GM21360 (cell line): ENCODE results near the gene CEP112.
"Not testable (repeated sequence)": the region's sequence is repeated elsewhere in the genome, so short reads cannot be mapped to it uniquely, and the experiment has no call there.

ENCODE experiments used
- ATAC-seq: cut with Tn5 transposase; IDR thresholded peaks from one replicate; pipeline ENCODE4 v1.9.1; 2021; ENCODE audit warnings: mild to moderate bottlenecking, moderate library complexity; ENCODE audit not compliant: unreplicated experiment

The CEP112 gene

DNA sequence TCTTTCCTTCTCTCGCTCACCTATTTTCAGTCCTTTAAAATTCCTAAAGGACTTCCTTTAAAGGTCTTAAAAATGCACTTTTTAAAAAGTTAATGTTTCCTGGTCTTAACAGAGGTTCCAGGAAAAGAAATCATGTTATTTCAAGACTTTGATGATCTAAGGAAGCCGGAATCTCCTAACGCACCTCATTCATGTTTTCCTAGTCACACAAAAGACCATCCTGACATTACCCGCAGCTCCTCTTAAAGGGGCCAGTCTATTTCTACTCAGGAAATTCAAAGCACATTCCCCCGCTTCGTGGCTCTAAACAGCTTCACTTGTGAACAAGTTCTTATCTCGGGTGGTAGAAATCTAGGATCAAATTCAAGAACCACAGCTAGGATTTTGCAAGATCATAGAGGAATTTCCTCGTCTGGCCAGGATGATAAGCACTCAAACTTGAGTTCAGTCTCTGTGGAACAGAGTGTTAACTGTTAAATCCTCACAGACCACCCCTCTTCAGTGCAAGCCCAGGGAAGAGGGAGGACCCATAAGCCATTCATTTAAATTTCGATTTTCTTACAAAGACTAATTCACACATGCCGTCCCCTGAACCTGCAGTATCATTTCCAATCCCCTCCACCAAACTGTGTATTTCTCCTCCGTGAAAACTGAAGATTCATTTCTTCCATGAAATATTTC, 493.4 kb downstream of the CEP112 start:
- ATAC-seq, result no peak

DNA sequence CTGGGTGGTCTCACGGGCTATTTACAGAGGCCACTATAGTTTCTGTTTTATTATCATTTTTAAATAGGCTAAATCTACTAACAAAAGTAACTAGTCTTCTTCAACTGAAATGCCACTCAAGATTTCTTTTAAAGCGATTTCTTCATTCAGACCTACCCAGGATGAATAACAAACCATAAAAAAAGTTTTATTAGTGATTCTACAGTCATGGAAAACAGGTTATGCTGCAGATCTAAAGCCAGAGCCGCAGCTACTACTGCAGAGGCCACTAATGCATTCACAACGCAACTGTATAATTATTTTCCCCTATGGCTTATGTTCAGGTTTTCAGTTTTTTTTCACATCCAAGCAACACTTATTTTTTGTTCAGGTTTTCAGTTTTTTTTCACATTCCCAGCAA, 494.3 kb downstream of the CEP112 start:
- ATAC-seq, result no peak

DNA sequence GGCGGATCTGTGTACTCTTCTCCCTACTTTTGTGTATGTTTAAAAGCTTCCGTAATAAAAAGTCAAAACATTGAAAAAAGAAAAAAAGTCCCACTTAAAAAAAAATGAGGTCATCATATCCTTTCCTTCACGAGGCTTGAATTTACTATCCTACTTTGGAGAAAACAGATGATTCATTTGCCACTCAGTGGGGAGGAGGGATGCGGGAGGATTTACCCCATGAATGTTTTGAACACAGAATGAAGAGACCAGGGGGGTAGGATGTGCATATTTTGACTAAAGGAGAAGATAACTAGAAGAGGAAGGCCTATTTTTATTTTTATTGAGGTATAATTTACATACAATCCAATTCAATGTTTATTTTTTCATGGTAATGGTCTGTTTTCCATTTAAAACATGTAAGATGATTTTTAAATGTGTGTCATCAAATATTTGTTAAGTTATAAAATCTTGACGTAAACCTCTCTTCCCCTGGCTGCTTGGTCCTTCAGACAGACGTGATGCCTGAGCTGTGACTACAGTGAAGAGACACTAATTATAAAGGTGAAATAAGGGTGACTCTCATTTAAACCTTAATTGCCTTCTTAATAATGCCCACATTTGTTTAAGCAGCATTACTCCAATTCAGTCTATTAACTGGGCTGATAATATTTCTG, 495.1 kb downstream of the CEP112 start:
- no peak for ATAC-seq

DNA sequence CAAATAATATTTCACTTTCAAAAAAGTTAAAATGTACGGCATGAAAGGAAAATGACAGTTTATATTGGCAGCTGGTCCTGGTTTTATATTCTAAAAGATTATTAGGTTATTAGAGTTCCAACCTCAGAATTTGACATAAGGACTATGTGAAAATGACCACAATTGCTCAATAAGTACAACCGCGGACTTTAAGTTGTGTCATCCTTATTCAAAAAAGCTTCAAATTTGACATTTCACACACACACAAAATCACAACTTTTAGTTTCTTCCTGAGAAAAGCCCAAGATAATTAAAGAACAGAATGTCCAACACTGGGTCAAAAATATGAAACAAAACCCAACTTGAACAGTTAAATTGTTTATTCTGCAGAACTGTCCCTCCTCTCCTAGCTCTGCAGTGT, 497.3 kb downstream of the CEP112 start:
- ATAC-seq, result no peak

DNA sequence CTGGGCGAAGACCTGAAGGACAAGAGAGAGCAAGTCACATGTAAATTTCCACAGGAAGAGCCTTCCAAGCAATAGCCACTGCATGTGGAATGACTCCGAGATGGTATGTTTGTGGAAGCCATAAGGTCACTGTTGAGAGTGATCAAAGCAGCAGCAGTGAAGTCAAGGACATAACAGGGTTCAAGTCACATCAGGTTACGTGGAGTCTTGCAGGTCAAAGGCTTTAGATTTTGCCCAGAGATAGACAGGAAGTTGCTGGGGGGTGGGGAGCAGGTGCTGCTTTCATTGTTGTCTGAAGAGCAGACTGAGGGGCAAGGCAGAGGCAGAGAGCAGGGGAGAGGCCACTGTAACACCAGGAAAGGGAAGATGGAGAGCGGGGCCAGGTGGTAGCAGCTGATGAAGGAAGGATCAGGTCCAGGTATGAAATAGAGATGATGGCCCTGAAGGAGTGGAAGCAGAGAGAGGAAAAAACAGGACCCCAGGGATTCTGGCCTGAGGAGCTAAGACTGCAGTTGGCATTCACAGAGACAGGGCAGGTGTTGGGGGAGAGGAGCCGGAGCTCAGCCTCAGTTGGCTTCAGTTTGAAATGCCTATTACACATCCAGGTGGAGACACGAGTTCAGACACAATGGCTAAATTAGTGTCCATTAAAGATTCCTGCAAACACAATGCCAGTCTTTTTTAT, 501.2 kb downstream of the CEP112 start:
- ATAC-seq, result no peak

DNA sequence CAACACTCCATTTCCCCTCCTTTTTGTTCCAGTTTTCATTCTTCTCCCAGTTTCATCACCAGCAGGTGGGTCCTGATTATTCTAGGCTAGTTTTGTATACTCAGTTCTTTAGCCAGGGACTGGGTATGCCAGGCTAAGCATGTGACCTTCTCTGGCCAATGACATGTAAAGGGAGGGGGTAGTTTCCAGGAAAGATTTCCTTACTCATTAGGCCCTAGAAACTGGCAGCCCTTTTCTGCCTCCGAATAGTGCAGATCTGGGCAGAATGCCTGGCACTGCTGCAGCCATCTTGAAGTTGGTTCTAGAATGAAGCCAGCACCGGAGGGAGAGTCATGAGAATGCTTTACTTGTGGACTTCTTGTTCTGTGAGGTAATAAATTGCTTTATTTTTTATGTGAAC, 503.6 kb downstream of the CEP112 start:
- ATAC-seq, result no peak

DNA sequence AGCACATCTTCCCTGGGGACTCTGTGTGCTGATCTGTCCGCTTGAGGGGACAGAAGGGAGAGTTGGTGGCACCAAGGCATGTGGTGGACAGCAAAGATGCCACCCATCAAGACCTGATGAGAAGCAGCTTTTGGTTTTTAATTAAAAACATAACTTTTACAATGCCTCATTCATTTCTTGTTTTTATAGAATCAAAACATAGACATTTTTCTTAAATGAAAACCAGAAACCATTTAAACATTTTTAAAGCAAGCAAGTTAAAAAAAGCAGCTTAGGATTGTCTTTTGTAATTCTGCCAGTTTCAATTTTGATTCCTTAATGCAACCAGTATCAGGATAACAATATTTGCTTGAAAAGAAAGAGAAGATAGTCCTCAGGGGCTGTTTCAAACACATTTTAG, 506.8 kb downstream of the CEP112 start:
- no peak for ATAC-seq

DNA sequence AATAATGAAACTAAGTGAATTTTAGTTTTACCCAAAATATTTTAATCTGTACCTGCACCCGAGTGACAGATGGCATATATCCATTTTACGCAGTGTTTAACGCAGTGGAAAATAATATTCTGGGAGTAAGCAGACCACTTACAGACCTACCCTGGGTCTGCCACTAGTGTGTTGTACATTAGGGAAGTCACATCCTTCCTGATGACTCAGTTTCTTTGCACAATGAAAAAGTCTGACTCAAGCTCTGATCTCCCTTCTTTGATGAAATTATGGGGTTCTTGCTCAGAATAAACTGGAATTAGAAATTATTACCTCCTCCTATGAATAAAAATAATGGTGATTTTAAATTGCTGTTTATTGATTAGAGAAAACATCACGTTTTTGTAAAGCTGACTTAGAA, 507.3 kb downstream of the CEP112 start:
- no peak for ATAC-seq

DNA sequence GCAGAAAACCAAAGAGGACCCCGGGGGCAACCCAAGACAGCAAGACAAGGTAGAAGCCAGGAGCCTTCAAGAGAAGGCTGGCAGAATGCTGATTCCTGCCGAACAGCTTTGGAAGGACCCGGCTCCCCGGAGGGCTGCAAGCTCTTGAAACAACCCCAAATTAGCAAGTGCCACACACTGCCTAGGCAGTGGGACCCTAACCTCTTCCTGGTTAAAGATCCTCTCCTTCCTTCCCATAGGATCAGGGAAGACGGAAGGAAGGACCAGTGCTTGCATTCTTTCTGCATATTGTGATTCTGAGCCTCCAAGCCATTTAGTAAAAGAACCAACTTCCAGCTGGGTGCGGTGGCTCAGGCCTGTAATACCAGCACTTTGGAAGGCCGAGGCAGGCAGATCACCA, 508.5 kb downstream of the CEP112 start:
- ATAC-seq, result no peak

DNA sequence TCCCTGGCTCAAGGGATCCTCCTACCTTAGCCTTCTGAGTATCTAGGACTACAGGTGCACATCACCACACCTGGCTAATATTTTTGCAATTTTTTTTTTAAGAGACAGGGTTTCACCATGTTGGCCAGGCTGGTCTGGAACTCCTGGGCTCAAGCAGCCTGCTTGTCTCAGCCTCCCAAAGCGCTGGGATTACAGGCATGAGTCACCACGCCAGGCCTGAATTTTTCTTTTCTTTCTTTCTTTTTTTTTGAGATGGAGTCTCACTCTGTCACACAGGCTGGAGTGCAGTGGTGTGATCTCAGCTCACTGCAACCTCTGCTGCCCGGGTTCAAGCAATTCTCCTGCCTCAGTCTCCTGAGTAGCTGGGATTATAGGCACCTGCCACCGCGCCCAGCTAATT, 510.2 kb downstream of the CEP112 start:
- not testable (repeated sequence) for ATAC-seq

DNA sequence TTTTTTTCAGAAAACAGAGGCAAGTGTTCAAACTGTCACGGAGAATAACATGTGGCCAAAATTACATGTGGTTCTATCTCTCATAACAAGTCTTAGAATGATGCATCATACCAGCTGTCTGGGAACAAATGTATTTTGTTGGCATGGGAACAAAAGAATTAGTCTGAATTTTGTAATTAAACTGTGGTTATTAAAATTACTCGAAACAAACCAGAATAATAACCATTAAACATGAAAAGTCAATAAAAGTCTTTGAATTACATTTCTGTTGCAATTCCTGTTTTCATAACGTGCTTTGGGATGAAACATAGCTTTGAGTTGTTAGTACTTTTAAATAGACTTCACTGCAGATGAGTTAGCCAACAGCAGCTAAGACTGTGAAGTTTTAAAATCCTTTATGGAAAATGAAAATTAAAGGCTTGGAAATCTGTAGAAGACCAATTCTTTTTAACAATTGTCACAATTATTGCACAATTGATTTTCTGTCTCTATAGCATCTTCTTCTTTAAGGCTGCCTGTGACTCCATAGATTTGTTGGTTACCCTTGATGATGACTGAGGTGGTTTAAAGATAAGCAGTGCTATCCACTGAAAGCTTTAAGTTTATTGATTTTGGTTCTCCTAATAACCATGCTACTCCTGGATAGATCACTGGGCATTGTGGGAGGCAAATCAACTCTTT, 512.6 kb downstream of the CEP112 start:
- no peak for ATAC-seq

DNA sequence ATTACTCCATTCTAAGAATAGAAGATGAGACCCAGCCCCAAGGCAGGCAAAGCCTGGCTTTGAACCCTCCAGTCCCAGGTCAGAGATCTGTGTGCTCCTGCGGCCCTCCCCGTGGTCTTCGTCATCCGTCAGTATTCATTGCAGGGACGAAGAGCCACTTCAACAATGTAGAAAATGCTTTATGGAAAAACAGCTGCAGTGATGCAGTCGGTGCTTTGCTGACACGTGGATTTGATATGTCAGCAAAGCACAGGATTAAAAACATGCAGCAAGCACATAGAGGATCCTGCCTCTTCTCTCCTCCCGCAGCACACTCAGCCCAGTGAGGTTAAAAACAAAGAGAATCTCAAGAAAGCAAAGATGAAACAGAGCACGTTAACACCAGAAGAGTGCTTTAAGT, 513.4 kb downstream of the CEP112 start:
- ATAC-seq, result no peak

DNA sequence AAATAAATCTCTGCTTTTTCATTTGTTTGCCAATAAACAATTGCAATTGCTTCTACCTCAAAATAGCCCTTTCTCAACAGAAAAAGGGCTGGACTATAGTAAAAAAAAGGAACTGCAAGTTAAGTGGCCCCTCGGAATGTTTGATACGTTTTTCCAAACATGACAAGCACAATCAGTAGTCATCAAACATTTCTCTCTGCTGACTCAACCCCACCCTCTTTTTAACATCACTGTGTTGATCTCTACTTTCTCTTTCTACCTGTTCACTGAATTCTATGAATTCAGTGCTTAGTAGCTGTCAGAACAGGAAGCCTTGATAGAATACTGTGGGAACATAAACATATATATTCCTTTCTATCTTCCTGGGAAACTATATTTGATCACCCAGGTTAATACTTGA, 514.0 kb downstream of the CEP112 start:
- ATAC-seq, result no peak

DNA sequence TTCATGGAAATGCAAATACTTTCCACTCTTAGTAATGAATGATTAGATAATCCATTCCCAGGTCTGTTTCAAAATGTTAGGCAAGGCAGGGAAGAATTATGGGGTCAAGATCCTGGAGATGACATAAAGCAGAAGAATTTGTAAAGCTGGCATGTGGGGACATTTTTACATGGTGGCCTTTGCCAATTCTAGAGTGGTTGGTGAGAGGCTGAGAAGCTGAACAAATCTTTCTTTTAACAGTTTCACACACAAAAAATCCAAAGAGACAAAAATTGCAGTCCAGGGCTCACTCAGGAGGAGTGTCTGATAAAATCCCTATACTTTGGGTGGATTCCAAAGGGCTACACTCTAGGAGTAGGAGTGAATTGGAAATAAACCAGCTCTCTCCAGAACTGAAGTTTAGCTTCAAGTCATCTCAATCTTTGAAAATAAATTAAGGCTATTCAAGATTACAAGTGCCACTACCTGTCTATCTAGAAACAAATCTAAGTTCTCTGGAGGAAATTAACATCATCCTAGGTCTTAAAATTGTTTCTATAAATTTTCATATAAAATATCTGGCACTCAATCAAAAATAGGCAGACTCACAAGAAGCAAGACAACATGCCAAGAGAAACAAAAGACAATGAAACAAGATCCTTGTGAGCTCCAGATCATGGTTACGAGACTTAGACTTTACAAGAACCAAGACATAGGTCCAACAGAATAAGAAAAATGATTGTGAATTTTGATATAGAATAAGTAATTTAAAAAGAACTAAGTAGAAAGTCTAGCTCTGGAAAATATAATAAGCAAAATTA, 517.5 kb downstream of the CEP112 start:
- no peak for ATAC-seq

DNA sequence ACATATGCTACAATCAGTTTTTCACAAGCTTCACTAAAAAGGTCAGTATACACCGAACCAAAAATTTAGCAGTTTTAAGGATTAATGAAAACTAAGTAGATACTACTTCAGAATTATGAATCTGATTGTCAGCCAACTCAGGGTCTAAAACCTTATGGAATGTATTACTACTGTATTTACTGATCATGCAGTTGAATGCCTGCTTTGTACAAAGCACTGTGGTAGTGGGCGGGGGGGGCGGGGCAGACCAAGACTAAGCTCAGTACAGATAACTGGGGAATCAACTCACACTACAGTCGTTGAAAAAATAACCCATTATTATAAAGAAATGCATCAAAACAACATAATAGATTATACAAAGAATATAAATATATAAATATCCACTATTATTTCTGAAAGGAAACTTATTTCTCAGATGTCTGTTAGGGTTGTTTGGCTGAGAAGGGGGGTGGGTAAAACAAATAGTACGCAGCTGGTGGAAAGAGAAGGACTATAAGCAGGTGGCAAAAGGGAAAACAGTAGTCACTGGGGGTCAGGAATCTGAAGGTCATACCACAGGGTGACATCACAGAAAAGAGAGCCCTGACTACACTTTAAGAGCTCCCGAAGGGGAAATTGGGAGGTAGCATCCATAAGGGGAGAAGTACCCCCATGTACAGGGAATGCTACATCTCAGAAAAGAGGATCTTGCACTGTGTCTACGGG, 521.1 kb downstream of the CEP112 start:
- no peak for ATAC-seq

DNA sequence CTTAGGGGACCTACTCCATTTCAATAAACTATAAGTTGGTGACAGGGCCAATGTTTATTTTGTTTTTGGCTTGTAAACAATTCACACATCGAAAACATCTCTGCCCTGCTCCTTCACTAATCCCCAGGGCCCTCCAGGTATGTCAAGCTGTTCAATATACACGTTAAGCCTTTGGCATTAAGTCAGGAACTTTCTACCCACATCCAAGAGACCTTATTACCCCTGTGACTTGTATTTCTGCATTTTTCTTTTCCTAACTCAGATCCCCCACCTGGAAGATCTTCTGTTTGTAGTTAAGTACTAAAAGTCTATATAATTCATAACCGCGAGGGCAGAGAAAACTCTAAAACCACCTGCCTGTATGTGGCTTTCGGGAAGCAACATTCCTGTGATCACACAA, 523.7 kb downstream of the CEP112 start:
- no peak for ATAC-seq

DNA sequence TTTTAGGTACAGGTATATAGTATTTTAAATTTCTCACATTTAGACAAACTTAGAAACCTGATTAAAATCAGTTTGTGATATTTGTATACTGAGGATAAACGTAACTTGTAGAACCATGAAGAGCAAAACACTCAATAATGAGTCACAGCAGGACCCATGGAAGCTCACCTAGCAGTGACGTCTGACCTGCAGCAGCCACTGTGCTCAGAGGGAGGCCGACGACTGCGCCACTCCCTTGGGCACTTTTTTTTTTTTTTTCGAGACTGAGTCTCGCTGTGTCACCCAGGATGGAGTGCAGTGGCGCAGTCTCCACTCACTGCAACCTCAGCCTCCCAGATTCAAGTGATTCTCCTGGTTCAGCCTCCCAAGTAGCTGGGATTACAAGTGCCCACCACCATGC, 524.3 kb downstream of the CEP112 start:
- no peak for ATAC-seq

DNA sequence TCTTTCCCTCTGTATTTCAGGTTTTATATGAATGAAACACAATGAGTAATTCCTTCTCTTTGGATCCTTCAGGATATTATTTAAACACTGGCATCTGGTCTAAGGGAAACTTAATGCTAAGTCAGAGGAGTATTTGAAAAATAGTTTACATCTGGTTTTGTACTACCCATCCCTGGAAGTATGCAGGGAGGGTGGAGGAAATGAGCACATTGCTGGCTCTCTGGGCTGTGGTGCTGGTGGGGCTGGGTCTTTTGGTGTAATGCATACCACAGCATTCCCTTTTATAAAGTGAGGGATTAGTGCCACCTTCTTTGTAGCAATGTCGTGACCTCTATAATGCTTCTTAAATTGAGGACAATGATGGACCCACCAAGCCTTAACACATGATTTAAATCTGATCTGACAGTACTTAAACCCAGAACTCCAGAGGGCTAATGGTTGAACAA, 525.0 kb downstream of the CEP112 start:
- no peak for ATAC-seq

DNA sequence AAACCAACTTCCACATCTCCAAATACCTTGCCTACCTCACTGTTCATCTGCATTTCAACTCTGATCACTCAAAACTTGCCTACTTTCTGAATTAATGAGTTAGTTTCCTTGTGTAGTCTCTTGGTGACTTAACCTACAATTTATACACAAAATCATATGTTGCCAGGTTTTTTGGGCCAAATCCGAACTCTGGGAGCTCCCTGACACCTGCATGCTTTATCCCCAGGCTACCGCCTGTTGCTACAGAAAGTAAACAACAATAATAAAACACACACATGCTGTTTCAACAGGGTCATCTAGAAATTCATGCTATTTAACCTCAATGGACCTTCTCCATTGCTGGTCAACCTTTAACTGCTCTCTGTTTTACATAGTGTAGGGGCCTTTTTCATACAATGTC, 526.0 kb downstream of the CEP112 start:
- ATAC-seq, result no peak

DNA sequence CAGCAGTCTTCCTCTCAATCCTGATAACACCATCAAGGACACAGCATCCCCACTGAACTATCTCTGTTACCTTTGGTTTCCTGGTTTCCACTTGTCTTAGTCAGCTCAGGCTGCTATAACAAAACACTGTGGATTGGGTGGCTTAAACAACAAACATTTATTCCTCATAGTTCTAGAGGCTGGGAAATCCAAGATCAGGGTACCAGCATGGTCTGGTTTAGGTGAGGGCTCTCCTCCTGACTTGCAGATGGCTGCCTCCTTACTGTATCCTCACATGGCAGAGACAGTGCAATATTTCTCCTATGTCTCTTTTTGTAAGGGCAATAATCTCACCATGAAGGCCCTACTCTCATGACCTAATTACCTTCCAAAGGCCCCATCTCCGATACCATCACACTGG, 527.2 kb downstream of the CEP112 start:
- no peak for ATAC-seq
